Activated T-helper 9 cell treated with anti-CD3 and anti-CD28 coated beads, Interleukin-2, amount 50 U/mL, for 16 hours (primary cell): Measurements from ENCODE around the gene NODAL.
A peak's percentile ranks its signal among the peaks of the same experiment; 100 is the strongest.

Experiments
- DNase-seq: peaks from one replicate; pipeline ENCODE4 v3.0.0-alpha.2; 2020; ENCODE audit warnings: low read depth

Gene NODAL

GRCh38 chr10:70462349-70462984, 21.0 kb upstream of the NODAL start:
- DNase-seq, result no peak

DNA sequence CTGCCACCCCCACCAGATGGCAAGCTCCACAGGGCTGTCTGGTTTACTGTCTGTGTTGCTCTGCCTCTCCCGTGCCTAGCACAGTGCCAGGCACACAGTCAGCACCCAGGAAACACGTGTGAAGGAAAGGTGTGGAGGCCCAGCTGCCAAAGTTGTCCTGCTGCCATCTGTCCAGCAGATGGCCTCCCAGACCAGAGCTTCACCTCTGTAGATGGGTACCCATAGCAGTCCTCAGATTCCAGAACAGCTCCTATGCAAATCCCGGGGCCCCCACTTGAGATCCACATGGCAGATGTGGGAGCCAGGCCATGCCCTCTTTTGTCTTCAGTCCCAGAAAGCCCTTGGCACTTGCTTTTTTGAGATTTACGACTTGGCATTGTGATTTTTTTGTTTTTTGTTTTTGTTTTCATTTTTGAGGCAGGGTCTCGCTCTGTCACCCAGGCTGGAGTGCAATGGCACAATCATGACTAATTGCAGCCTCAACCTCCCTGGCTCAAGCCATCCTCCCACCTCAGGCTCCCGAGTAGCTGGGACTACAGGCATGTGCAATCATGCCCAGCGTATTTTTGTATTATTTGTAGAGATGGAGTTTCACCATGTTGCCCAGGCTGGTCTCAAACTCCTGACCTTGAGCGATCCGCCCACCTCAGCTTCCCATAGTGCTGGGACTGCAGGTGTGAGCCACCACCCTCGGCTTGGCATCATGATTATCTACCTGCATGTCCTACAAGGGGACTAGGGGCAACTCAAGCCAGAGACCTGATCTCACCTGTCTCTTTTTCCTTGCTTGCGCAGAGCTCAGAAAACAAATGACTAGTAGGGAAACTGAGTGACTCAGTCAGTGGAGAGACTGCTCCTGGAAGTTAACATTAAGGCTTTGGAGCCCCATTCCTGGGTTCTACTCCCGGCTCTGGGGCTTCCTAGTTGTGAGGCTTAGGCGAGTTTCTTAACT, 20.2 kb upstream of the NODAL start:
- DNase-seq, result no peak

GRCh38 chr10:70459774-70460490, 18.5 kb upstream of the NODAL start:
- DNase-seq, result no peak

DNA sequence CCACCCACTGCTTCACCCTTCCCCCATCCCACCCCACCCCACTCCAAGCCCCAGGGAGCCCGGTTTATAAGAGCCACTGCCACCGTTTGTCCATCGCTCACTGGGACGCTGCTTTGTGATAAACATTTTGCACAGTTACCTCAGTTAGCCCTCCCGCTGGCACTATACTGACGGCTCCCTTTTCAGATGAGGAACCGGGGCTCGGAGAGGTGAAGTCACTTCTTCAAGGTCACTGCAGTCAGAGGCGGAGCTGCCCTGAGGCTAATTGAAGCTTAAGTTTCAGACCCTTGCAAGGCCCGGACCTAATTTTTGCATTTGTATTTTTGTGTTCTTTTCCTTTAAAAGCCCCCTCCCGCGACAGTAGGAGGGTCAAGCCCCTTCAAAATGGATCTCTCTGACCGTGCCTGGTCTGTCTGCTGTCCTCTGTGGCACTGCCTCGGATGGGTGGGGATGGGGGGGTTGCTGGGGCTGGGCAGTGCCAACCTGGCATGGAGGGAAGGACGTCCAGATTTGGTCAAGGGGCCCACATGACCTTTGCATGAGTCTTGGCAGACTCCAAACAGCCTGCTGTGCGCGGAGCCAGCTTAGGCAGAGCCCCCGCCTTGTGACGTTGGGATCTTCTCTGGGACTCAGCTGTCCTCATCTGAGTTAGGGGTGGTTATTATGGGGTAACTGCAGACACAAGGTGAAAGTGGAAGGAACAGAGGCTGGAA, 17.7 kb upstream of the NODAL start:
- DNase-seq, result no peak

DNA sequence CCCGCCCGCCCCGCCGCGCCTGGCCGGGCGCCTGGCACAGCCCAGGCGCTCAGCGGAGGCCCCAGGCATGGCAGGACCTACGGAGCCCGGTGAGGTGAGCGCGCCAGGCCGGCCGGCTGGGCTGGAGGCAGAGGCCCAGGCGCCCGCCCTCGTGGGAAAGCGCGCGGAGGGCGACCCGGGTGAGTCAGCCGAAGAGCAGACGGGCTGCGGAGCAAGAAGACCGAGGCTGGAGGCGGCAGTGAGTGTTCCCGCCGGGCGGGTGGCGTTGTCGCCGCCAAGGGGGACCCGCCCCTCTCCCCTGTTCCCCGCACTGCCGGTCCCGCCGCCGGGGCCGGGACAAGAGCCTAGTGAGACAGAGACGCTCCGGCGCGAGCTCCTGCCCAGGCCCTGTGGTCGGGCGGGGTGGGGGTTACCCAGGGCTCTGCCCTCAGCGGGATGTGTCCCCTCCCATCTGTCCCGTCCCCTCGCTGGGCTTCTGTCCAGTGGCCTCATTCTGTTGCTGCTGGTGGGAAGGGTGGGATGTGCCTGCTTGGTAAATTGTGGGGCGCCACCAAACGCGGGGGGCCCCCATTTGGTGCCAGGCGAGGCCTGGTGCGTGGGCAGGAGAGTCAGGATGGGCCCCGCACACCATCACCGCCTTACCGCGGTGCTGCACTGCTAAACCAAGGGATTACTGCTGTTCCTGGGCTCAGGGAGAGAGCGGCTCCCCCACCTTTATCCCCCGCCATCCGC, 17.0 kb upstream of the NODAL start:
- peak; percentile 31 for DNase-seq

DNA sequence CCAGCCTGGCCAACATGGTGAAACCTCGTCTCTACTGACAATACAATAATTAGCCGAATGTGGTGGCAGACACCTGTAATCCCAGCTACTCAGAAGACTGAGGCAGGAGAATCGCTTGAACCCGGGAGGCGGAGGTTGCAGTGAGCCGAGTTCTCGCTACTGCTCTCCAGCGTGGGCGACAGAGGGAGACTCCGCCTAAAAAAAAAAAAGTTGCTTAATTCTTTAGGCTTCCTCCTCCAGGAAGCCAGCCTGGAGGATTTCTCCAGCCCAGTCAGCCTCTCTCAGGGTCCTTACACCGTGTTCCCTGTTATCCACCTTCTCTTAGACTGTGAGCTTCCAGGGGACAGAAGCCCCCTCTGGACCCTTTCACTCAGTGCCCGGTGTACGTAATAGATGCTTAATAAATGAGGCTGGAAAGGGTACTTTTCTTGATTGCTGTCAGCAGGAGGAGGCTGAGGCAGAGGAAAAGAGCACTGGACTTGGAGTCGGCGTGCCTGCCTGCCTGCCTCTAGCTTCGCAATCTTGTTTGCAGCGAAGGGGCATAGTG, 16.4 kb upstream of the NODAL start:
- DNase-seq, result no peak

DNA sequence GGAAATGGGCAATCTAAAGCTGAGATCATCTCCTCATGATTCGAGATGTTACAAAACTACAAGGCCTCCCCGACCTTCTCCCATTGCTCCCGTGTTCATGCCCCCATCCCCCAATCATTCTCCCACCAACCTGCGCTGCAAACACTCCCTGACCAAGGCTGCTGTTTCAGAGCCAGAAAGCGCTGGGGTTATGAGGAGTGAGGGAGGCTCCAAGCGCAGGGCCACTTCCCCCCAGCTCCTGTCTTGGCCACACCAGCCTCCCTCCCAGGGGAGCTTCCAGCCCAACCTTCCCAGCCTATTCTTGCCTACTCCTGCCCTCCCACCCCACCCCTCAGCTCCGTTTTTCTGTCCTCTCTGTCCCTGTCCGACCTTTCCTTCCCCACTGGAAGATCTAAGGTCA, 14.7 kb upstream of the NODAL start:
- no peak for DNase-seq

DNA sequence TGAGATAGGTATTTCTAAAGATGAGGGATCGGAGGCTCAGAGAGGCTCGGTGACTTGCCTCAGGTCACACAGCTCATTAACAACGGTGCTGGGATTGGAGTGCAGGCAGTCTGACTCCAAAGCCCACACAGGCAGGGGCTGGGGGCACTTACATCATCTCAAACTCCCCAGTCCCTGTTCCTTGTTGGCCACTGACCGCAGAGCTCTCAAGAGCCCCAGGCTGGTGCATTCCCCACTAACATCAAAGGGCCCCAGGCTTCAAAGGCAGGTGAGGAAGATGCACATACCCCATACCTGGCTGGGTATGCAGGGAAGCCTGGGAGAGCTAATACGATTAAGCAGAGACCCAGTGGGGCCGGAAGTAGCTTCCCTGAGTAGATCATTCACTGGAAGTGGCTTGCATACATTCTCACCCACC, 13.7 kb upstream of the NODAL start:
- DNase-seq, result no peak

DNA sequence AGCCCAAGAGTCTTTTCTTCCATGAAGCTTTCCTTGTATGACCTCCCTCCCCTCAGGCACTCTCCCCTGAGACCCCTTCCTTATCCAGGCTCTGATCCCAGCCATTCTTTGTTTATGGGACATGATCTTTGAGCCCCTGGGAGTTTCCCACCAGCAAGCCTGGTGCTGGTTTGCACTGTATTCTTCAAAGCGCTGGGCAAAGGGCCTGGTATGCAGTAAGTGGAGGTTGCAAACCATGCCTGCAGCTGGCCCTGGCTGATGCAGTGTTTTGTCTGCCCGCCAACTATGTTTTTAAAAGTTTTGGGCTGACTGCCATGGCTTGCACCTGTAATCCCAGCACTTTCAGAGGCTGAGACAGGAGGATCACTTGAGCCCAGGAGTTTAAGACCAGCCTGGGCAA, 6.8 kb upstream of the NODAL start:
- no peak for DNase-seq

- DNase-seq, result no peak
Measured at GRCh38 chr10:70445718-70446657, 4.5 kb upstream of the NODAL start.

DNA sequence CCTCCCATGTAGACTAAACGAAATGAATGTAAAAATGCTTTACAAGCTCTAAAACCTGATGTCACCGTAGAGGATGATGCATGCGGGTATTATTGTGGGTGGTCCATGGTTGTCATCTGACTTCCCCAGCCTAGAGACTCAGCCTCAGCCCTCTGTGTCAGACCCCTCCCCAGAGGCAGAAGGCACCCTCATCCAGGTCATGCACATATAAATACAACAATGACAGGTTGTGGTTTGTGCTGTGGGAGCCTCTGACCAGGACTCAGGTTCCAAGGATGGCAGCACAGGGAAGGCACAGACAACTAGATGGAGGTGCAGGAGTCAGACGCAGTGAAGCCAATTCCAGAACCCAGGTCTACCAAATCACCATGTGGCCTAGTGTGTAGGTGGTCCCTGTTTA, 3.3 kb upstream of the NODAL start:
- no peak for DNase-seq

DNA sequence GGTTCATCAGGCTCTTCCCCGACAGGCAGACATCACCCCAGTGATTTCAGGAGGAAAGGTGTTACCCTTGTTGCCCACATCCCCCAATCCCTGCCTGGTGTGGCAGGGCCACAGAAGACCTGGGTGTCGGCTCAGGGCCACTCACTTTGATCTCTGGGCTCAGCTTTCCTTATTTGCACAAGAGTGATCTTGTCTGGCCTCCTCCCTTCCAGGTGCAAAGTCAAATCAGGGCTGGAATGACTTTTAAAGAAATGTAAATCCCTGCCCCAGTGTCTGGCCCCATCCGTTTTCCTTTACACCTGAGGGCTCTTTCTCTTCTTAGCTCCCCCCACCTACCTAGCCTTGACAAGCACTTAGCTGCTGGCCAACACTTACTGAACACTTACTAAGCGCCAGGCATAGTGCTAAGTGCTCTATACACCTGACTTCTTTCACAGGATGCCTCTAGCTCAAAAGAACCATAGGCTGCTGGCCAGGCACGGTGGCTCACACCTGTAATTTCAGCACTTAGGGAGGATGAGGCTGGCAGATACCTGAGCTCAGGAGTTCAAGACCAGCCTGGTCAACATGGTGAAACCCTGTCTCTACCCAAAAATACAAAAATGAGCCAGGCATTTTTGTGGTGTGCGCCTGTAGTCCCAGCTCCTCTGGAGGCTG, 979 bp upstream of the NODAL start:
- DNase-seq, result no peak

GRCh38 chr10:70441895-70442309, 421 bp upstream of the NODAL start:
- DNase-seq, result no peak

- no peak for DNase-seq
Measured at GRCh38 chr10:70440296-70441160, 953 bp downstream of the NODAL start.

GRCh38 chr10:70437721-70438120, 3.8 kb downstream of the NODAL start:
- DNase-seq, result no peak

GRCh38 chr10:70435241-70436085, 6.0 kb downstream of the NODAL start:
- no peak for DNase-seq

DNA sequence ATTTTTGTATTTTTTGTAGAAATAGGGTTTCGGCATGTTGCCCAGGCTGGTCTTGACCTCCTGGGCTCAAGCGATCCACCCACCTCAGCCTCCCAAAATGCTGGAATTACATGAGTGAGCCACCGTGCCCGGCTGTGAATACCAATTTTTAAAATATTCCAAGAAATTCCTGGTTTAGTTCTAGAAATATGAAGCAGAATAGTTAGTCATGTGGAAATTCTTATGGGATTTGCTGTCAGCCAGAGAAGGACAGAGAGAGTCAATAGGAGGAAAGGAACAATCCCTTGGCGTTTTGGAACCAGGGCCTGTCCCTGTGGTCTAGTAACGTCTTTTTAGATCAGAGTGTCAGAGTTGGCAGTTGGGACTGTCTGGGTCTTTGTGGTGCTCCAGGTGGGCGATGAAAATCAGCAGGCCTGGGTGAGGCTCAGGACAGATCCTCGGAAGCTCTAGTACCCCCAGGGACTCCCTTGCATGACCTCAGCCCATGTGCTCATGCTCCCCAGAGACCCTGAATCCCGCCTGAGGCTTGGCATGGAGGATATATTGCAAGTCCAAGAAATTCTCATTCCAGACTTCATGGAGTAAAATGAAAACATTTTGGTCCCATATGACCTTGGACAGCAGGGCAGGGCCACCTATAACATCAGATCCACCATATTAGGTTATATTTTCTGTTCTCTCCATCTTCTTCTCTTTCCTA, 7.8 kb downstream of the NODAL start:
- no peak for DNase-seq
